Measurements from ENCODE around the gene GPR135. TPM values are rescaled to one million over a fixed set of nuclear protein-coding genes. Genes with fewer than 3 reads are reported as not detected.

The GPR135 gene
- polyA plus RNA-seq, 1 of the 3 experiments (the other 2 are of a cell fraction): 2.1 TPM

GRCh38 chr14:59510966-59511365, 45.8 kb upstream of the GPR135 start:
- no peaks in the 10 kb centered on the region for H4K20me1 ChIP-seq (ENCODE audit: insufficient read depth)
- WGBS (ENCODE audit: low lambda C conversion rate): 56% methylated on average over 3 of the region's 3 CpGs
- CTCF ChIA-PET: interaction anchor here (1.3 to 8.0 kb wide), 10 partner anchors 11 to 378 kb away, joined by 4 to 198 read pairs (median 8); partner anchors contain the start of gene CCDC175

More at GRCh38 chr14:59510966-59511365, 45.8 kb upstream of the GPR135 start:
- Histone ChIP-seq H3K9me2 (no peaks in the 10 kb centered on the region), H3K9me3 (no peaks in the 10 kb centered on the region), H3K36me3 (replicated peaks in 1 of 2; ENCODE audit: control insufficient read depth in 1 of 2, insufficient read depth in 2 of 2, low read length in 1 of 2) (no peaks in the 10 kb centered on the region), H3K9ac (no peak overlapping the region), H3K4me3 (ENCODE audit: low read depth in 2 of 2, low read length in 1 of 2) (no peak overlapping the region), H3K79me2 (ENCODE audit: insufficient read depth) (no peaks in the 10 kb centered on the region), H3K4me1 (ENCODE audit: control insufficient read depth in 1 of 2, insufficient read depth in 2 of 2, low read depth in 1 of 2, low read length in 1 of 2) (peaks cover 0 to 2% of the 10 kb centered on the region in 2 experiments; a peak in 1 of 4 replicates), H3K27ac (ENCODE audit: low read depth in 2 of 2, low read length in 1 of 2) (no peak overlapping the region), H2AFZ (ENCODE audit: low read depth) (no peak overlapping the region), H3K27me3 (ENCODE audit: insufficient read depth) (no peaks in the 10 kb centered on the region; the same call in 1 of the 2 replicates), H3F3A (replicated peaks; ENCODE audit: insufficient read depth) (no peaks in the 10 kb centered on the region), H3K4me2 (no peak overlapping the region)
- no peak for DNase-seq
- POLR2A ChIA-PET: no interaction called here
- TF ChIP-seq POLR2AphosphoS5 (IDR thresholded peaks at IDR 0.05; ENCODE audit: low read depth, low read length): no peak
- no peak for TF ChIP-seq REST (IDR thresholded peaks at IDR 0.05; ENCODE audit: low read depth, low read length)
- TF ChIP-seq SMC3 (IDR thresholded peaks at IDR 0.05; ENCODE audit: low read depth, low read length): no peak
- no peak for TF ChIP-seq CHD2 (IDR thresholded peaks at IDR 0.05; ENCODE audit: low read length, partially characterized antibody)
- no peak for TF ChIP-seq RAD21 (IDR thresholded peaks at IDR 0.05; ENCODE audit: low read length)
- TF ChIP-seq EP300 (IDR thresholded peaks at IDR 0.05; ENCODE audit: borderline replicate concordance in 1 of 2, low read depth in 1 of 2, low read length in 1 of 2): no peak
- TF ChIP-seq USF1 (IDR thresholded peaks at IDR 0.05; ENCODE audit: borderline replicate concordance, low read depth): no peak
- TF ChIP-seq RXRA (IDR thresholded peaks at IDR 0.05; ENCODE audit: borderline replicate concordance, low read depth): no peak
- no peak for TF ChIP-seq IRF3 (IDR thresholded peaks at IDR 0.05; ENCODE audit: low read depth, low read length)
- no peak for TF ChIP-seq GATA2 (CRISPR knock-in tag; IDR thresholded peaks at IDR 0.05)
- TF ChIP-seq FOXJ3 (CRISPR knock-in tag; IDR thresholded peaks at IDR 0.05): no peak
- TF ChIP-seq MAX (IDR thresholded peaks at IDR 0.05; ENCODE audit: low read depth): no peak
- no peak for TF ChIP-seq RFX5 (IDR thresholded peaks at IDR 0.05; ENCODE audit: low read length)
- no peak for TF ChIP-seq JUND (IDR thresholded peaks at IDR 0.05)
- no peak for TF ChIP-seq FOSL2 (IDR thresholded peaks at IDR 0.05; ENCODE audit: borderline replicate concordance, low read depth)
- TF ChIP-seq MEF2A (IDR thresholded peaks at IDR 0.05; ENCODE audit: borderline replicate concordance, low read depth): no peak

Data from SK-N-SH (cell line).